Peyer's patch (tissue), 4 donors: Measurements from ENCODE around the gene GLI2. TPM values are rescaled to one million over a fixed set of nuclear protein-coding genes. Genes with fewer than 3 reads are reported as not detected.

Experiments
- DNase-seq, 3 donors: peaks; one replicate each; pipeline ENCODE4 v3.0.0-alpha.2; 2017 to 2019
- H3K27ac ChIP-seq, 4 donors: fragments of 200-600 bp; sonication (generic); one replicate each; pipeline ENCODE4 v1.5.1; 2016 to 2019
- H3K27me3 ChIP-seq, 2 donors: fragments of 200-600 bp; sonication (generic); one replicate each; pipeline ENCODE4 v1.5.1; 2019
- H3K36me3 ChIP-seq, 3 donors: fragments of 200-600 bp; sonication (generic); one replicate each; pipeline ENCODE4 v1.5.1; 2016 to 2019
- H3K4me1 ChIP-seq, 4 donors: fragments of 200-600 bp; sonication (generic); one replicate each; pipeline ENCODE4 v1.5.1; 2016 to 2019
- H3K4me3 ChIP-seq, 4 donors: fragments of 200-600 bp; sonication (generic); 1 replicate in 3 of 4; 2 replicates in 1 of 4; pipeline ENCODE4 v1.5.1; 2016 to 2019; ENCODE audit warnings: mild to moderate bottlenecking in 1 of 4
- H3K9me3 ChIP-seq, 4 donors: fragments of 200-600 bp; sonication (generic); one replicate each; pipeline ENCODE4 v1.5.1; 2016 to 2019; ENCODE audit warnings: mild to moderate bottlenecking in 1 of 4
- CTCF ChIP-seq, 6 experiments: fragments of 450-650 bp in 4 of 6; fragments of 200-600 bp in 2 of 6; sonication (generic) in 1 of 6; IDR thresholded peaks; one replicate each; pipeline ENCODE4 v1.5.1; 2017 to 2019; ENCODE audit warnings: antibody characterized with exemption in 6 of 6, mild to moderate bottlenecking in 3 of 6, moderate library complexity in 1 of 6
- POLR2A ChIP-seq, 2 donors: fragments of 450-650 bp; IDR thresholded peaks; one replicate each; pipeline ENCODE4 v1.5.1; 2017; ENCODE audit warnings: antibody characterized with exemption in 2 of 2, mild to moderate bottlenecking in 2 of 2, moderate library complexity in 2 of 2
- total RNA-seq, 4 donors: library from RNA; depleted of rRNA; stranded (reverse); fragments of >200 nt; gene quantifications; one replicate each; pipeline ENCODE4 v1.1.0, GENCODE V29; 2016

GLI2 gene
- total RNA-seq, 4 donors from 2014 or later, result 0.18 to 5.8 (median 0.94) TPM

GRCh38 chr2:120704696-120705095 is 31.0 kb upstream of the GLI2 start:
- no peaks in the 10 kb centered on the region for H3K27me3 ChIP-seq
- DNase-seq, result no peak

GRCh38 chr2:120707816-120708215 is 27.9 kb upstream of the GLI2 start:
- Histone ChIP-seq H3K27ac (no peak overlapping the region), H3K36me3 (no peaks in the 10 kb centered on the region), H3K27me3 (no peaks in the 10 kb centered on the region), H3K9me3 (no peaks in the 10 kb centered on the region), H3K4me1 (no peaks in the 10 kb centered on the region), H3K4me3 (no peak overlapping the region)
- no peak for TF ChIP-seq CTCF (IDR thresholded peaks at IDR 0.05)
- TF ChIP-seq POLR2A (IDR thresholded peaks at IDR 0.05), result no peak
- DNase-seq, result no peak

More at GRCh38 chr2:120704696-120705095, 31.0 kb upstream of the GLI2 start:
- no peaks in the 10 kb centered on the region for H3K36me3 ChIP-seq
- H3K4me3 ChIP-seq, result no peak overlapping the region
- TF ChIP-seq CTCF (IDR thresholded peaks at IDR 0.05), result no peak
- no peak for TF ChIP-seq POLR2A (IDR thresholded peaks at IDR 0.05)
- H3K9me3 ChIP-seq, result no peaks in the 10 kb centered on the region
- H3K27ac ChIP-seq, result no peak overlapping the region
- no peaks in the 10 kb centered on the region for H3K4me1 ChIP-seq

- Histone ChIP-seq H3K9me3 (no peaks in the 10 kb centered on the region), H3K36me3 (no peaks in the 10 kb centered on the region), H3K27me3 (no peaks in the 10 kb centered on the region), H3K4me1 (no peaks in the 10 kb centered on the region), H3K27ac (no peak overlapping the region), H3K4me3 (no peak overlapping the region)
- no peak for TF ChIP-seq CTCF (IDR thresholded peaks at IDR 0.05)
- no peak for DNase-seq
Measured at GRCh38 chr2:120708944-120709607, 26.6 kb upstream of the GLI2 start.

GRCh38 chr2:120709608-120710041 is 26.0 kb upstream of the GLI2 start:
- TF ChIP-seq POLR2A (IDR thresholded peaks at IDR 0.05), result no peak
- no peak for TF ChIP-seq CTCF (IDR thresholded peaks at IDR 0.05)
- H3K4me1 ChIP-seq, result no peaks in the 10 kb centered on the region
- no peaks in the 10 kb centered on the region for H3K27me3 ChIP-seq
- no peak overlapping the region for H3K27ac ChIP-seq
- no peak for DNase-seq
- no peaks in the 10 kb centered on the region for H3K36me3 ChIP-seq
- no peak overlapping the region for H3K4me3 ChIP-seq
- no peaks in the 10 kb centered on the region for H3K9me3 ChIP-seq

- TF ChIP-seq CTCF (IDR thresholded peaks at IDR 0.05) (no peak), POLR2A (IDR thresholded peaks at IDR 0.05) (no peak)
- Histone ChIP-seq H3K9me3 (no peaks in the 10 kb centered on the region), H3K36me3 (no peaks in the 10 kb centered on the region), H3K27me3 (no peaks in the 10 kb centered on the region), H3K27ac (no peak overlapping the region), H3K4me3 (no peak overlapping the region), H3K4me1 (no peaks in the 10 kb centered on the region)
- DNase-seq, result no peak
Measured at GRCh38 chr2:120710256-120710655, 25.4 kb upstream of the GLI2 start.

GRCh38 chr2:120711694-120712093 is 24.0 kb upstream of the GLI2 start:
- no peaks in the 10 kb centered on the region for H3K36me3 ChIP-seq
- no peak overlapping the region for H3K27ac ChIP-seq
- H3K9me3 ChIP-seq, result no peaks in the 10 kb centered on the region
- H3K4me3 ChIP-seq, result no peak overlapping the region
- no peaks in the 10 kb centered on the region for H3K4me1 ChIP-seq
- no peak for TF ChIP-seq CTCF (IDR thresholded peaks at IDR 0.05)
- TF ChIP-seq POLR2A (IDR thresholded peaks at IDR 0.05), result no peak
- H3K27me3 ChIP-seq, result no peaks in the 10 kb centered on the region
- DNase-seq, result no peak
